Aorta (tissue), 5 donors: ENCODE measurements around the gene SLC8A2. TPM values are rescaled to one million over a fixed set of nuclear protein-coding genes. Genes with fewer than 3 reads are reported as not detected.

Experiments
- ATAC-seq: fragments of 200-7000 bp; cut with Tn5 transposase; one replicate; pipeline ENCODE4 v1.9.1; 2022; ENCODE audit warnings: moderate library complexity; ENCODE audit not compliant: low FRiP score
- DNase-seq, 2 donors: peaks; one replicate each; pipeline ENCODE4 v3.0.0-alpha.2; 2020
- H3K27ac ChIP-seq, 2 donors: one replicate each; pipeline ENCODE4 v1.5.1; 2013; ENCODE audit warnings: low read length in 2 of 2, mild to moderate bottlenecking in 2 of 2, moderate library complexity in 2 of 2, control low read depth in 1 of 2, inconsistent platforms in 1 of 2, low read depth in 1 of 2
- H3K27me3 ChIP-seq, 2 donors: one replicate each; pipeline ENCODE4 v1.6.1; 2013; ENCODE audit warnings: control low read depth in 1 of 2, low read length in 1 of 2, mild to moderate bottlenecking in 1 of 2, moderate library complexity in 1 of 2; ENCODE audit not compliant: insufficient read depth in 2 of 2, control insufficient read depth in 1 of 2
- H3K36me3 ChIP-seq, 2 donors: one replicate each; pipeline ENCODE4 v1.6.1; 2013; ENCODE audit warnings: control low read depth in 1 of 2, low read length in 1 of 2, mild to moderate bottlenecking in 1 of 2; ENCODE audit not compliant: insufficient read depth in 2 of 2, control insufficient read depth in 1 of 2
- H3K4me1 ChIP-seq, 2 donors: one replicate each; pipeline ENCODE4 v1.6.1; 2013; ENCODE audit warnings: low read length in 2 of 2, control low read depth in 1 of 2, mild to moderate bottlenecking in 1 of 2, moderate library complexity in 1 of 2; ENCODE audit not compliant: insufficient read depth in 2 of 2, control insufficient read depth in 1 of 2
- H3K4me3 ChIP-seq, 2 donors: one replicate each; pipeline ENCODE4 v1.5.1; 2013; ENCODE audit warnings: low read length in 2 of 2, control low read depth in 1 of 2, mild to moderate bottlenecking in 1 of 2
- H3K9me3 ChIP-seq: one replicate; pipeline ENCODE4 v1.6.1; 2013; ENCODE audit warnings: mild to moderate bottlenecking, low read length; ENCODE audit not compliant: control insufficient read depth
- WGBS, 2 donors: extraction: QIAGEN DNeasy Blood & Tissue Kit; methylation state at CpG; one replicate each; pipeline ENCODE4 v1.1.7; 2013; 5-methylcytosine and 5-hydroxymethylcytosine counted together
- intact Hi-C, 2 donors: fragments of 100-400 bp; cut with DNase I; formaldehyde crosslinking; loops; one replicate each; pipeline versions ENCODE4 v1.14.2 to v1.15.0; 2022
- polyA plus RNA-seq, 2 donors: library from polyadenylated mRNA; stranded (reverse); fragments of 200-250 nt; gene quantifications; one replicate each; pipeline ENCODE4 v1.2.3, GENCODE V29; 2013
- total RNA-seq, 2 donors: library from RNA; stranded (reverse); fragmentation: NEBNext Ultra II Directional; extraction: Animal tissue kit (Norgen Biotek cat#: 25700); gene quantifications; one replicate each; pipeline ENCODE4 v1.2.1, GENCODE V29; 2021
- donor health status: healthy with polysubstance abuse.
- donor health status: Bipolar disorder and iron deficiency.
- donor health status: DM: no; HTN: no; CAD: no.
- donor health status: DM: no; HTN: no; CAD: no.
- donor health status: DM: yes; HTN: yes; CAD: no.

Gene SLC8A2
- total and polyA plus RNA-seq, 4 donors, result 0.23 to 0.72 TPM; not detected in 2

GRCh38 chr19:47498561-47498960 lies 26.9 kb upstream of the SLC8A2 start:
- WGBS, 2 donors, result 95 to 98% methylated on average over 5 of the region's 5 CpGs
- no peaks in the 10 kb centered on the region for H3K27me3 ChIP-seq
- no peak overlapping the region for H3K4me3 ChIP-seq
- ATAC-seq (no peak), DNase-seq (no peak)
- peaks cover 0 to 4% of the 10 kb centered on the region in 2 donors for H3K36me3 ChIP-seq
- H3K4me1 ChIP-seq, result no peaks in the 10 kb centered on the region
- no peak overlapping the region for H3K27ac ChIP-seq
- intact Hi-C loops, result no loop called here
- no peaks in the 10 kb centered on the region for H3K9me3 ChIP-seq

GRCh38 chr19:47497821-47498520 lies 26.3 kb upstream of the SLC8A2 start:
- intact Hi-C loops, result no loop called here
- Histone ChIP-seq H3K27ac (no peak overlapping the region), H3K4me3 (no peak overlapping the region), H3K36me3 (peaks cover 0 to 4% of the 10 kb centered on the region in 2 donors), H3K4me1 (no peaks in the 10 kb centered on the region), H3K9me3 (no peaks in the 10 kb centered on the region), H3K27me3 (no peaks in the 10 kb centered on the region)
- WGBS, 2 donors, result 78 to 82% methylated on average over 14 of the region's 14 CpGs
- ATAC-seq (no peak), DNase-seq (no peak)

GRCh38 chr19:47497050-47497766 lies 25.5 kb upstream of the SLC8A2 start:
- Histone ChIP-seq H3K36me3 (peaks cover 0 to 4% of the 10 kb centered on the region in 2 donors), H3K4me3 (no peak overlapping the region), H3K9me3 (no peaks in the 10 kb centered on the region), H3K27ac (no peak overlapping the region), H3K27me3 (no peaks in the 10 kb centered on the region), H3K4me1 (no peaks in the 10 kb centered on the region)
- WGBS, 2 donors, result 85 to 86% methylated on average over 23 of the region's 23 CpGs
- no peak for DNase-seq
- intact Hi-C loops, result no loop called here
- ATAC-seq, result no peak

GRCh38 chr19:47495478-47496372 lies 24.0 kb upstream of the SLC8A2 start:
- no peaks in the 10 kb centered on the region for H3K9me3 ChIP-seq
- WGBS, 2 donors, result 70 to 74% methylated on average over 17 of the region's 17 CpGs
- H3K4me1 ChIP-seq, result no peaks in the 10 kb centered on the region
- peaks cover 0 to 2% of the 10 kb centered on the region in 2 donors for H3K36me3 ChIP-seq
- H3K27ac ChIP-seq, result no peak overlapping the region
- ATAC-seq, result no peak
- no peaks in the 10 kb centered on the region for H3K27me3 ChIP-seq
- DNase-seq, result no peak
- intact Hi-C loops, result no loop called here
- H3K4me3 ChIP-seq, result no peak overlapping the region

GRCh38 chr19:47494729-47495128 lies 23.0 kb upstream of the SLC8A2 start:
- H3K27ac ChIP-seq, result no peak overlapping the region
- DNase-seq (no peak), ATAC-seq (no peak)
- no peaks in the 10 kb centered on the region for H3K27me3 ChIP-seq
- no peak overlapping the region for H3K4me3 ChIP-seq
- no peaks in the 10 kb centered on the region for H3K4me1 ChIP-seq
- peaks cover 0 to 2% of the 10 kb centered on the region in 2 donors for H3K36me3 ChIP-seq
- H3K9me3 ChIP-seq, result no peaks in the 10 kb centered on the region
- intact Hi-C loops, result no loop called here
- WGBS, 2 donors, result 72 to 73% methylated on average over 9 of the region's 9 CpGs

GRCh38 chr19:47494211-47494547 lies 22.5 kb upstream of the SLC8A2 start:
- no peaks in the 10 kb centered on the region for H3K9me3 ChIP-seq
- no peak for DNase-seq
- WGBS, 2 donors, result 86 to 88% methylated on average over 5 of the region's 5 CpGs
- no peaks in the 10 kb centered on the region for H3K4me1 ChIP-seq
- intact Hi-C loops, result no loop called here
- no peak overlapping the region for H3K4me3 ChIP-seq
- no peaks in the 10 kb centered on the region for H3K27me3 ChIP-seq
- ATAC-seq, result no peak
- no peak overlapping the region for H3K27ac ChIP-seq
- H3K36me3 ChIP-seq, result peaks cover 0 to 2% of the 10 kb centered on the region in 2 donors

- intact Hi-C loops, result no loop called here
- H3K9me3 ChIP-seq, result no peaks in the 10 kb centered on the region
- 77% methylated on average over 18 of the region's 18 CpGs for WGBS, 2 donors
- peaks cover 0 to 2% of the 10 kb centered on the region in 2 donors for H3K36me3 ChIP-seq
- no peak for ATAC-seq
- no peak overlapping the region for H3K27ac ChIP-seq
- no peaks in the 10 kb centered on the region for H3K27me3 ChIP-seq
- no peak overlapping the region for H3K4me3 ChIP-seq
- H3K4me1 ChIP-seq, result no peaks in the 10 kb centered on the region
- no peak for DNase-seq
Measured at GRCh38 chr19:47493378-47494210, 21.9 kb upstream of the SLC8A2 start.
